ENCODE data around the gene PPP1R12C.
"Not testable (repeated sequence)": the region's sequence is repeated elsewhere in the genome, so short reads cannot be mapped to it uniquely, and the experiment has no call there.

PPP1R12C gene

GRCh38 chr19:55116859-55117662 is at the start of gene PPP1R12C:
TSS of gene PPP1R12C (minus strand) at chr19:55117637. CDS start at chr19:55117543, 94 bp downstream.
- no peak for FAIRE-seq

GRCh38 chr19:55166530-55167268 is 49.3 kb upstream of the PPP1R12C start, which contains the start of gene DNAAF3:
TSS of gene DNAAF3 (minus strand) at chr19:55166613. CDS start at chr19:55166413, 200 bp downstream.
- no peak for FAIRE-seq

- FAIRE-seq: no peak
Observed at GRCh38 chr19:55165952-55166529, 48.6 kb upstream of the PPP1R12C start.

DNA sequence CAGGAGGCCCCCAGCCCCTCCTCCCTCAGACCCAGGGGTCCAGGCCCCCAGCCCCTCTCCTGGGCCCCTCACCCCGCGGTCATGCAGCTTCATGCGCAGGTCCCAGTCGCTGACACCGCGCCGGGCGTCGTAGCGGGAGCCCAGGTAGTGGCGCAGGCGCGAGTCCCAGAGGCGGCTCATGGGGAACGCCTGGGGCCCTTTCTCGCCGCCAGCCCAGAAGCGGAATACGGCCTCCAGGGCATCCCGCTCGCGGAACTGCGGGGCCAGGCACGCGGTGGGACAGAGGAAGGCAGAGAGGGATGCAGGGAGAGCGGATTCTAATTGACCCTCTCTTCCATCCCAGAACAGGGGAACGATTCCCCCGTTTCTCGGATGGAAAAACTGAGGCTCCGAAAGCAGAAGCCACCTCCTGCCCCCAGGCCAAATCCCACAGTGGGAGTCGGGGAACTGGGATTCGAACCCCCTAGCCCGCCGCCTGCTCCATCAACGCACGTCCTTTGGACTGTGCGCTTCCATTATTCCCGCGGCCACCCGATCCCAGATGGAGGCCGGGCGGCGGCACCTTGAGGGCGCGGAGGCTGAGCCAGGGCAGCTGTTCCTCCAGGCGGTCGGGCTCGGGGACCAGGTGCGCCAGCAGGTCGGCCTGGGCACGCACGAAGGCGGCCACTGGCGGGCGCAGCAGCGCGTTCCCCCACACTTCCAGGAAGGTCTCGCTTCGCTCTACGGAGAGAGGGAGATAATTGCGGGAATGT is 44.3 kb upstream of the PPP1R12C start:
- FAIRE-seq: no peak

- FAIRE-seq: no peak
Observed at GRCh38 chr19:55160986-55161365, 43.5 kb upstream of the PPP1R12C start.

DNA sequence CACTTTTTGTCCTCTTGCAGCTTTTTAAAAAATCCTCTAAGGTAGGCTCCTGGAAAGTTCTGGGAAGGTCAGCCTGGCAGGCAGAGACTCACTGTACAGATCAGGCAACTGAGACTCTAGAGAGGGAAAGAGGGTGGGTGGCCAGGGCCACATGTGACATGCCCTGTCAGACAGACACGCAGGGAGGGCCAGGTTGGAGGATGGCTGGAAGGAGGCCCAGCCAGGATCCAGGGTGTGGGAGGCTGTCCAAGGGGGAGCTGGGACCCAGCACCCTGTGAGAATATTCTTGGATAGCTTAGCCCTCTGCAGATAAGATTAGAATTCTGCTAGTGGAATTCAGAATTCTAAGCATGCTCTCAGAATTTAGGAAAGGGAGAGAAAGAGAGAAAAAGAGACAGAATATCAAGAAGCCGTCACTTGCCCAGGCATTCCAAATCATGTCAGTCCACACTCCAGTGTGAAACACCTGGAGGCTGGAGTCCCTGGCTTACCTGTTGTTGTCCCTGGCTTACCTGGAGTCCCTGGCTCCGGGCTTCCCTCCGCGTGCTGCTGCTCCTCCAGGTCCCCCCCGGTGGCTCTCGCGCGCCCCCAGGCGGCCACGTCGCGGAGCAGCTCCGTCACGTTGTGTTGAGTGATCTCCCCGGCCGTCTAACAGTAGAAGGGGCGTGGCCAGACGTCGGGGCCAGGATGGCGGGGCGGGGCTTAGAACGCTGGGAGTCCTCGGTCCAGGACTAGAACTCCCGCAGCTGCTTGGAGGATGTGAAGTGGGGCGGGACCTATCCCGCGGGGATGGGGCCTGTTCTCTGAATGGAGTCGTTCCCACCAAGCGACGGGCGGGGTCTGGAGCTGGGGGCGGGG is 42.9 kb upstream of the PPP1R12C start:
- no peak for FAIRE-seq

DNA sequence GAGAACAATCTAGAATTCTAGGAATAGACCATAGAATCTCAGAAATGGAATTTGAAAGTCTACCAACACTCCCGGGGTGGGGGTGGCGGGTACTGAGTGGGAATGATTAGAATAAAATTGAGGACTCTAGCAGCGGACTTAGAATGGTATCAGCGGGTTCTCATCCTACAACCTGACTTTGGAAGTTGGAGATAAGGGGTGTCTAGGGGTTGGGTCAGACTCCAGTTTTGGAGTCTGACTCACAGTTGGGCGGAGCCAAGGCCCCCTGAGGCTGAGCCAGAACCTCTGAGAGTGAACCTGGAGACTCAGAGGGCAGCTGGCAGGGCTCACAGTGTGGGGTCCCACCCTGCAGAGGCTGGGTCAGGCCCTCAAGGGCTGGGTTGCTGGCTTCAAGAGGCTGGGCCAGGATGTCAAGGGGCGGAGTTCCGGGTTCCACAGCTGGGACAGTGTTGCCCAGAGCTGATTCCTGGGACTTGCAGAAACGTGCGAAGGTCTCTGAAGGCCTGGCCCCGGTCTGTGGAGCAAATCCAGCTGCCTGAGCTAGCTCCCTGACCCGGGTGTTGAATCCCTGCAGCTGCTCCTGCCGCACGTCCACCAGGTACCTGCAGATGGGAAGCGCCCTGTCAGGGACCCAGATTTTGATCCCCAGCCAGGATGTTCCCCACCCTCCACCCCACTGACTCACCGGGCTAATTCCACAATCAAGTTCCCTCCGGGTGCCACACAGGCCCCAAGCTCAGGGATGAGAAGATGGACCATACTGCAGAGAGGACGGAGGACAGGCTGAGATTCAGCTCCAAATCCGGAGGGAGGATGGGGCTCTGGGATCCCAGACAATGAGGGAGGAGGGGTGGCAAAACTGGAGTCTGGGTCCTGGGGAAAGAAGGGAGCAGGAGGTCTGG is 41.7 kb upstream of the PPP1R12C start:
- no peak for FAIRE-seq

- no peak for FAIRE-seq
Observed at GRCh38 chr19:55158423-55158822, 41.0 kb upstream of the PPP1R12C start.

DNA sequence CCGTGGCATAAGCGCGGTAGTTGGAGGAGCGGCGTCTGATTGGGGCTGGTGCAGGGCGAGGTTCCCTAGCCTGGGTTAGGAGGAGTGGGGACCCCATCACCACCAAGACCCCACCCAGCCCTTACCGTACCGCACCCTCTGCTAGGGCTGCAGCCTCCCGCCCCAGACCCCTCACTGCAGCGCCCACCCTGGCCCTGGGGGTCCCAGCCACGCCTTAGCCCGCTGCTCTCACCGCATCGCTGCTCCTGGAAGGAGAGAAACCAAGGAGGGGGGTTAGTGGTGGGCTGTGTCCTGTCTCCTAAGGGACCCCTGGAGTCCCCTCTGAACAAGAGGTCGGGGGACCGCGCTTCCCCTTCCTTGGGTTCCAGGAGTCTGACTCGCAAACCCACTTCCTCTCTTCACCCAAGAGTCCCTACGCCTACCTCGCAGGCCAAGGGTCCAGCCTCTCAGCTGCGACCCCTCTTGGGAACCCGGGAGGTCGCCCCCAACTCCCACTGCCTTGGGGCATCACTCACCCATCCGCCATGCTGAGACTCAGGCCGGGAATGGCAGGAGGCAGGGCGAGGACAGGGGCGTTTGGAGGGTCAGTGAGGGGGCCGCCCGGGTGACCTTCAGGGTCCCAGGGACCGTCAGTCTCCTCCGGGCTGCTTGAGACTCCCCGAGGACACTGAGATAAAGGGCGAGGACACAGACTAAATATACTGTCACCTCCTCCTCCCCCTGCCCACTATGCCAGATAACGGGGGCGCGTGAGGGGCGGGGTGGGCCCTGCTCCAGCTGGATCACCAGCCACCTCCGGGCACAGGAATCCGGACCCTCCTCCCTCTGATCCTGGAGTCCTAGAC is 39.8 kb upstream of the PPP1R12C start, which contains the start of gene TNNI3:
TNNI3 (minus strand) TSS at position 669 of the 845 bp plus-strand sequence; CDS start at position 526, 143 bp downstream.
- no peak for FAIRE-seq

GRCh38 chr19:55156202-55157063 is 39.0 kb upstream of the PPP1R12C start:
- FAIRE-seq: no peak

DNA sequence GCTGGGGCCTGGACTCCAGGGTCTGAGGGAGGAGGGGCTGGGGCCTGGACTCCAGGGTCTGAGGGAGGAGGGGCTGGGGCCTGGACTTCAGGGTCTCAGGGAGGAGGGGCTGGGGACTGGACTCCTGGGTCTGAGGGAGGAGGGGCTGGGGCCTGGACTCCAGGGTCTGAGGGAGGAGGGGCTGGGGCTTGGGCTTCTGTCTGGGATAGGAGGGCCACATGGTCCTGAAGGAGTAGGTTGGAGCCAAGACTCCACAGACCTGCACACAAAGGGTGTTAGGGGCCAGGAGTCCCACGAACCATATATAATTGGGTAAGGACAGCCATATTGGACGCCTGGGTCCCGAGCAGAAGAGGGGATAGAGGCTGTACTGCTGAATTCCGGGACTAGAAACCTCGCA is 38.3 kb upstream of the PPP1R12C start:
- FAIRE-seq: not testable (repeated sequence)

DNA sequence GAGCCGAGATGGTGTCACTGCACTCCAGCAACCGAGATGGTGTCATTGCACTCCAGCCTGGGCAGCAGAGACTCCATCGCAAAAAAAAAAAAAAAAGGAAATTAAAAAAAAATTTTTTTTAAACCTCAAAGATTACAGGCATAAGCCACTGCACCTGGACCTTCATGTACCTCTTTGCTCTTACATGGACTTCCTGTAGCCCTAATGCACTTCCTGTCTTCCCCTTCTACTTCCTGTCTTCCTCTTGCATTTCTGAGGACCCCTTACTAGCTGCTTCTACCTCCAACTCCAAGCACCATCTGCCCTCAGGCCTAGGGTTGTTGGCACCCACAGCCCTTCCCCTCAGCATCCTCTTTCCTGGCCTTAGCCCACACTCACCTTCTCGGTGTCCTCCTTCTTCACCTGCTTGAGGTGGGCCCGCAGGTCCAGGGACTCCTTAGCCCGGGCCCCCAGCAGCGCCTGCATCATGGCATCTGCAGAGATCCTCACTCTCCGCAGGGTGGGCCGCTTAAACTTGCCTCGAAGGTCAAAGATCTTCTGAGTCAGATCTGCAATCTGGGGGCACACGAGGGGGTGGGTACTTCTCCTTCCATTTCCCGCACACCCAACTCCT is 36.3 kb upstream of the PPP1R12C start:
- FAIRE-seq: no peak

DNA sequence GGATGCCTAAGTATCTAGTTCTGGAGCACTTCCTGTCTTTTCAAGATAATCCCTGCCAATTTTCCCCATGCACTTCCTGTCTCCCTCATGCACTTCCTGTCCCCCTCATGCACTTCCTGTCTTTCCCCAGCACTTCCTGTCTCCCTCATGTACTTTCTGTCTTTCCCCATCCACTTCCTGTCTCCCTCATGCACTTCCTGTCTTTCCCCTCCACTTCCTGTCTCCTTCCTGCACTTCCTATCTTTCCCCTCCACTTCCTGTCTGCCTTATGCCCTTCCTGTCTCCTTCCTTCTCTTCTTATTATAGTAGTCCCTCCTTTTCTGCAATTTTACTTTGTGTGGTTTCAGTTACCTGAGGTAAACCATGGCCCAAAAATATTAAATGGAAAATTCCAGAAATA is 34.6 kb upstream of the PPP1R12C start:
- FAIRE-seq: no peak

- no peak for FAIRE-seq
Observed at GRCh38 chr19:55149078-55150003, 31.9 kb upstream of the PPP1R12C start, which contains the start of gene TNNT1. TSS of gene TNNT1 (minus strand) at chr19:55149206. CDS start at chr19:55147157, 2,049 bp downstream.

GRCh38 chr19:55147545-55148251 is 30.3 kb upstream of the PPP1R12C start:
- no peak for FAIRE-seq

- no peak for FAIRE-seq
Observed at GRCh38 chr19:55146705-55147273, 29.4 kb upstream of the PPP1R12C start.
